ENCODE measurements around the gene GSTA3.
A peak's percentile ranks its signal among the peaks of the same experiment; 100 is the strongest.
"Not testable (repeated sequence)": the region's sequence is repeated elsewhere in the genome, so short reads cannot be mapped to it uniquely, and the experiment has no call there.

Gene GSTA3

DNA sequence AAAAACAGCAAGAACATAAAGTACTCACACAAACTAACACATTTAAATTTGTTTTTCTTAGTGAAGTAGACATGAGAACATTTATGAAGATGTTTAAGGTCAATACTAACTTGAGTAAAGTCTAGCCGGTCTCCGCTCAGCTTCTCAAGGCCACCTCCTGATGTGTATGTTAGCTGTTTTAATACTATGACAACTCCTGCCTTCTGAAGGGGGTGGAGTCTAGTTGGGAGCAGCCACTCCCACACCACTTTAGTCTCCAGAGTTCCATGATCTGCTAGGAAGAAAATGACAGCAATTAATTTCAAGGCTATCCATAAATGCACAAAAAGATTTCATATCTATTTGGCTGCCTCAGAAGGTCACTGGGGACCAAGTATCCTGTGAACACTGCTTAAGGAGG, at the start of gene GSTA3:
GSTA3 (minus strand) TSS at position 168 of the 400 bp plus-strand sequence. CDS start 3,864 bp downstream, outside the sequence.
- DNase-seq (ENCODE audit: low spot score) = no peak

DNA sequence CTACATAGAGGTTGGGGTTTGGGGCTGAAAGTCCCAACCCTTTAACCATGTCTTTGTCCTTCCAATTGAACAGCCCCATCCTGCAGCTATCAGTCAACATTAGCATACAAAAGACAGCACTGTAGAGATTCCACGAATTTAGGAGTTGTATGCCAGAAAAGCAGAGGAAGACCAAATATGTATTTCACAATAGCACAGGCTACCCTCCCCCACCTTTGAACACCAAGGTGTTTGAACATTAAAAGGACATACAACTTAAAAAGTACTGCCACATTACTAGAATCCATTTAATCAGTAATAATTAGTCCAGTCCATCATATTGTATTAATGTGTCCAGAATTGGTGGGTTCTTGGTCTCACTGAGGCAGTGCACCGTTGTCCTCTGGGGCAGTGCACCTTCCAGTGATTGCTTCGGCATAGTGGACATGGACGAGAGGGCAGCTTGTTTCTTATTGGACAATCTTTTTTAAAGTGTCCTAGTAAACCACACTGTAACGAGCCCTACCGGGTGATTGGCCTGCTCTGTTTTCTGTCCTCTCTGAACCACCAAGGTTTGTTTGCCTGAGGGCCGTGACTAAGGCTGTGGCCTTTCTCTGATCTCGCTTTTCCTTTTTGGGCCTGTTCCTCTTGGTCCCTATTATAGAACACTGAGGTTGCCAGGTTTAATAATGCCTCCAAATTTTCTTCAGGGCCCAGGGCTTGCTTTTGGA, 49.2 kb upstream of the GSTA3 start:
- no peak for DNase-seq (ENCODE audit: low spot score)

DNA sequence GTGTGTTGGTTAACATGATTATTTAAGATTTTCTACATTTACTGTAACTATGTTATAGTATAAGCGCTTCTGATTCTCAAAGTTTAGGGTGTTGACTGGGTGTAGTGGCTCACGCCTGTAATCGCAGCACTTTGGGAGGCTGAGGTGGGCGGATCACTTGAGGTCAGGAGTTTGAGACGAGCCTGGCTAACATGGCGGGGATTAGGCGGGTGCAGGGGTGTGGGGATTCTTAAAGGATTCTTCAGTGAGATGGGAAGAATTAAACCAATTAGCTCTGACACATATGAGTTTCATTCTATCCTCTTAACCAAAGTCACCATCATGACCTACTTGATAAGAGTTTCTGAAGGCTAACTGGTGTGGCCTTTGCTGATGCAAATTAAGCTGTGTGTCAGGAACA, 46.4 kb upstream of the GSTA3 start:
- DNase-seq (ENCODE audit: low spot score) = no peak

DNA sequence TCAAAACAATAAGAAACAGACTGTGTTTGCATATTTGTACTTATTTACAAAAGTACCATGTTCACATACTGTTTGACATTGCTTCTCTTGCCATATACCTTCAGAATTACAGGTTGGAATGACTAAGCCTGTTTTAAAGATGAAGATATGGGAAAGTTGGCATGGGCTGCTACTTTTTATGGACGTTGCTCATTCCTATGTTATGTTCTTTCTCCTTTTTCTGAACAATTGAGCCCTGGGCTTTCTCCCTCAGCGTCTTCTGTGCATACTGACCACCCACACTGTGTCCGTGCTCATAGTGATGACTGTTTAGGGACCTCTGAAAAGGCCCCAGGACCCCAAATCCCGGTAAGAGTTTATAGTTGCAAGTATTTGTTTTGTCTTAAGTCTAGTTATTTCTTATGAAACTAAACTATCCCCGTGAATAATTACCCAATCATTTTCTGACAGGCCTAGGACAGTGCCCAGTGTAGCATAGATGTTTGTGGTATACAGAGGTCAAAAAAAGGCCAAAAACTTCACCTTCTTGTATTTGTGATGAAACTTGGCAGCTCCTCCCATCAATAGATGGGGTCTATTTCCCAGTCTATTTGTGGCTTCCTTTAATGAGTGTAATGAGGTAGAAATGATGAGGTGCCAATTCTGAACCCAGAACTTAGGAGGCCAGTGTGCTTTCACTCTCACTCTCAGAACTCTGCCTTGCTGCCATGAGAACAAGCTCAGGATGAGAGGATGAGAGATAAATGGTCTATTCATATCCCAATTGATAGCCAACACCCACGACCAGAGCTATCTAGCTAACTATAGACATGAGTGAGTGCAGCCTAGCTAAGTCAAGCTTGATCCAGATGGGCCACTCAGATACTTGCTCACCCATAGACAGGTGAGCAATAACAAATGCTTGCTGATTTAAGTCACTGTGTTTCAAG, 44.7 kb upstream of the GSTA3 start:
- DNase-seq (ENCODE audit: low spot score) = no peak

DNA sequence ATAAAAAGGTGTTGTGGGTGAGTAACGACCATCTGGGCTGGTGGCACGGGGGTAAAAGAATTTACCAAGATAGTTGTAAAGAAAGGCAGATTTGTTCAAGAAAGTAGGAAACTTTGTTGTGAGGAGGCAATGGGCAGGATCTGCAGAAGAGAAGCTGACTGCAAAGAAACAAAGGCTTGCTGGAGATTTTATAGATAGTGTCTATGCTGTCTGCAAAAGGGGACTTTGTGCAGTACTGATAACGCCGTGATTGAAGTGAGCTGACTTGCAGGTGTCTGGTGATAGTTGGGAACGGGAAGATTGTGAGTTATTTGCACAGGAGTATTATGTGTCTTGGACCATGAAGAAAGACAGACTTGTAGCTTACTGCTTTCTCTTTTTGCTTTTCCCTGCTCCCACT, 36.8 kb upstream of the GSTA3 start:
- DNase-seq (ENCODE audit: low spot score) = no peak

DNA sequence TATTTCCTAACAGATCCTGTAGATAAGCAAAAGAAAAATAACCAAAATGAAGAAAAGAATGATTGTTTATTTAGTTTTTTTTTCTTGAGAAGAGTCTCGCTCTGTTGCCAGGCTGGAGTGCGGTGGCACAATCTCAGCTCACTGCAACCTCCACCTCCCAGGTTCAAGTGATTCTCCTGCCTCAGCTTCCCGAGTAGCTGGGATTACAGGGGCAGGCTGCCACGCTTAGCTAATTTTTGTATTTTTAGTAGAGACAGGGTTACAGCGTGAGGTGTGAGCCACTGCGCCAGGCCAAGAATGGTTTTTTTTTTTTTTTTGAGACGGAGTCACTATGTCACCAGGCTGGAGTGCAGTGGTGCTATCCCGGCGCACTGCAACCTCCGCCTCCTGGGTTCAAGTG, 33.3 kb upstream of the GSTA3 start:
- not testable (repeated sequence) for DNase-seq (ENCODE audit: low spot score)

DNA sequence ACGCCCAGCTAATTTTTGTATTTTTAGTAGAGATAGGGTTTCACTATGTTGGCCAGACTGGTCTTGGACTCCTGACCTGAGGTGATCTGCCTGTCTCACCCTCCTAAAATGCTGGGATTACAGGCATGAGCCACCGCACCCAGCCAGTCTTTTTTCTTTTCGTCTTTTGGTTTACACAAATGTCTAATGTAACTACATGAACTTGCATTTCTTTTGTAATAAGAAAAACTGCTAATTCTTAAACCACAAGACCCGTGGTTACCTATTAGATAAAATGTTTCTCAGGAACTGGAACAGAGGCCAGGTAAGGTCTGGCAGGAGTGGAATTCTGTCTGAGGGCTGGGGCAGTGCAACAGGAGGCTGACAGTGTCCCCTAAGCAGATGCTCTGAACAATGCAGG, 32.7 kb upstream of the GSTA3 start:
- no peak for DNase-seq (ENCODE audit: low spot score)

DNA sequence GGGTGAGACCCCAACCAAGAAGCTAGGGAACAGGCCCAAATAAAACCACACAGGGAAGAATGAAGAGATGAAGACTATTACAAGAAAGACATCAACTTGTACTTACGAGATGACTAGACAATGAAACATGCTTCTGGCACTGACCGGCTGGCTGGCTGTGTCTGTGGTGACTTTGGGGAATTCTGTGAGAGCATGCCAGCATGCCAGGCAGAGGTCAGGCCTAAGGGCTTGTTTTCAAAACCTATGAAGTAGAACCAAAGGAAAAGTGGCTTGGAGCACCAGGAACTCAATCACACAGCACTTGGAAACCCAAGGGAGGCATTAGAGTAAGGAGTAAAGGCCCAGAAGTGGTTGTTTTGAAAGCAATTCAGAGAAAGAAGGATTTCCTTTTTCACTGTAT, 28.4 kb upstream of the GSTA3 start:
- no peak for DNase-seq (ENCODE audit: low spot score)

DNA sequence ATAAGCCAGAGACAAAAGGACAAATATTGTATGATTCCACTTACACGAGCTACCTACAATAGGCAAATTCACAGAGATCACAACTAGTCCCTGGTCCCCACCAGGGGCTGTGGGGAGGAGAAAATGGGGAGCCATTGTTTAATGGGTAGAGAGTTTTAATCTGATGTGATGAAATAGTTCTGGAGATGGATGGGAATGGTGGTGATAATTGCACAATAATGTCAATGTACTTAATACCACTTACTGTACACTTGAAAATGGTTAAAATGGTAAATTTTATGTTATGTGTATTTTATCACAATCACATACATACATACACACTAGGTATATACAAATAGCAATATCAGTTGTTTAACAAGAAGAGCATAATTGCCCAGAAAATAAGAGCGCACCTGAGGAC, 24.3 kb upstream of the GSTA3 start:
- no peak for DNase-seq (ENCODE audit: low spot score)

DNA sequence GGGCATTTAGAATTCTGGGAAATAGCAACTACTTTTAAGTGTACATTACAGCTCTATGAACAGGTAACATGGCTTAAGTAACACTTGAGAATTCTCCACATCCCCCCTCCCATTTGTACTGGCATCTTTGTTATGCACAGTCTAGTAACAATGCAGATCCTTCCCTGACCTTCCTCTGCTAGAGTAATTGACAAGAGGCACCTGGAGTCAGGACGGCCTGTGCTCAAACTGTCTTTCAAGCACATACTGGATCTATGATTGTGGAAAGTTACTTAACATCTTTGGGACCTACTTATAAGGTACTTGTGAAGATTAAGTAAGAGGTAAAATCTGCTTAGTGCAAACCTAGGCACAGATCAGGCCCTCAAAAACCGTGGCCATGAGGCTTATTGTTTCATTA, 21.9 kb upstream of the GSTA3 start:
- no peak for DNase-seq (ENCODE audit: low spot score)

DNA sequence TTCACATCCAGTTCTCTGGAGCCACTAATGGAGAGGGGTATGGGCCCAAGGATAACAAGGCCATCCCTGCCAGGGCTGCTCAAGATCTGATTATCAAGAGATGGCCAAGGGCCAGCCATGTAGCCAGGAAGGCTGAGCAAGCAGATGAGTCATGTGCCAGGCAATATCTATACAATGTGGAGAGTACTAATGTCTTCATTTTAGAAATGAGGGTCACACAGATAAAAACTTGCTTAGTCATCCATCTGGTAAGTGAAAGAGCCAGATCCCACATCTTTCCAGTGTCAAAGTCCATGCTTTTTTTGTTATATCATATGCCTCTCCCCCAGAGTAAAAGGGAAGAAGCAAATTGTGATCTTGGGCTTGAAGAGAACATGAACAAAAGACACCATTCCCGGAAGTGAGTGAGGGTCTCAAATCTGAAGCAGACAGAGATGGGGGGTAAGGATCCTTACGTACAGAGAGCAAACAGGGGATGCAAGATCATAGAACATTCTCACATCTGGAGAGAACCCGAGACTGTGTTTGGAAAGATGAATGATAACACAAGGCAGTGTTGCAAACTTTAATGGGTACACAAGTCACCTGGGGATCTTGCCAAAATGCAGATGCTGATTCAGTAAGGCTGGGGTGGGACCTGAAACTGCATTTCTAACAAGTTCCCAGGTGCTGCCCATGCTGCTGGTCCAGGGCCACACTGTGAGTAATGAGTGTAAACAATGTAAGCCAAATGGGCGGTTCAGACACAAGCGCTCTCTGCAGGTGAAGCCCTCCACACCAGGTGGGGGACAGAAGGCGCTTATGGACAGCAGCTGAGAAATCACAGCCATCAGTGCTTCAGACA, 20.0 kb upstream of the GSTA3 start:
- peak; percentile 89 for DNase-seq (ENCODE audit: low spot score)

DNA sequence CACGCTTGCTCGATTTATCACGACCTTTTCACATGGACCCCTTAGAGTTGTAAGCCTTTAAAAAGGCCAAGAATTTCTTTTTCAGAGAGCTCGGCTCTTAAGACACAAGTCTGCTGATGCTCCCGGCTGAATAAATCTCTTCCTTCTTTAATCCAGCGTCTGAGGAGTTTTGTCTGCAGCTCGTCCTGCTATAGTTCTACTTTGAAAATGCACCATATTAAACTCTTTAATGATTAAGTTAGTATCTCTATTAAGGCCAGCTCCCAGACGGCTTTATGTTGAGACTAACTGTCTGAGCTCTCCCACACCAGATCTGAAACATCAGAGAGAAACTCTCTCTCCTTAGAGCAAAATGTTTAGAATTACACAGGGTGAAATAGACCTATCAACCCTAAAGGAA, 18.0 kb upstream of the GSTA3 start:
- no peak for DNase-seq (ENCODE audit: low spot score)

DNA sequence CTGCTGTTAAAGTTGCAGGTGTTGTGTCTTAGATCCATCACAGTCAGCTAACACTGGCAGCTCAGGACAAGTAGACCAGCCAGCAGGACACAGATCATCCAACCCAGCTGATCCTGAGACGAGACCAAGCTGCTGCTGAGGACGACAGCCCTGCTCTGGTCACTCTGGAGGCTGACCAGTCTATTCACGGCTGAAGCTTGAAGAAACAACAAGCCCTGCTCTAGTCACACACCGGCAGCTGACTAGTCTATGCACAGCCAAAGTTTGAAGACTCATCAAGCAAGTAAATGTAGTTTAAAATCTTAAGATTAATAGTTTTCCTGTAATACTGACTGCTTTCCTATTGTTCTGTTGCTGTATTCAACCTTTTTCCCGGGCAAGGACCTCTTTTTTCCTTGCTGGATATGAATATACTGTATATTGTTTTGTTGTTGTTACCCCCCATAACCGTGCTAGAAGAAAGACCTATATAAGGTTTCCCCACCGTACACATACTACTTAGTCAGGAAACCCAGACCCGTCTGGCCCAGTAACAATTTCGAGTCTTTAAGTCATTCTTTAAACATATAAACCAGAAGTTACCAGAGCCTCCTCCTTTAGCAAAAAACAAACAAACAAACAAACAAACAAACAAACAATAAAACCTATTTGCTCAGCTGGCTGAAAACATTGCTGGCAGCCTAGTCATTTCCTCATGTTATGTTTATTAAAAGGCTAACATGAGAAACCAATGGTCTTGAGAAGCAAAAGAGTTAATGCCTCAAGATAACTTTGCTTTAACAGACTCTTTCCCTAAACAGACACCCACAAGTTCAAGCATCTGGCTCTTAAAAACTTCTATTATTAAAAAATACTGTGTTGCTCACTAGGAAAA, 16.7 kb upstream of the GSTA3 start:
- DNase-seq (ENCODE audit: low spot score) = no peak

DNA sequence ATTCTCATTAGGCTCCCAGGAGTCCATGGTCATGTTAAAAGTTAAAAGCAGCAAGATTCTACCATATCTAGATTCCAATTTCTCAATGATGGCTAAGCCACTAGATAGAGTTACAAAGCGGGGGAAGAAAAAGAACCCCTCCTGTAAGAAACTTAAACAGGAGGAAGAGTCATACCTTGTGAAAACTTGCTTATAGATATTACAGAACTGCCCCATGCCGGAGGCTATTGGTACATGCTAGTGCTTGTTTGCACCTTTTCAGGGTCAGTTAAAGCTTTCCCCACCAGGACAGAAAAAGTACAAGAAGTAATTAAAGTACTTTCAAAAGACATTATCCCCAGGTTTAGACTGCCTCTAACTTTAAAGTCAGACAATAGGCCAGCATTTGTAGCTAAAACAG, 15.5 kb upstream of the GSTA3 start:
- no peak for DNase-seq (ENCODE audit: low spot score)

DNA sequence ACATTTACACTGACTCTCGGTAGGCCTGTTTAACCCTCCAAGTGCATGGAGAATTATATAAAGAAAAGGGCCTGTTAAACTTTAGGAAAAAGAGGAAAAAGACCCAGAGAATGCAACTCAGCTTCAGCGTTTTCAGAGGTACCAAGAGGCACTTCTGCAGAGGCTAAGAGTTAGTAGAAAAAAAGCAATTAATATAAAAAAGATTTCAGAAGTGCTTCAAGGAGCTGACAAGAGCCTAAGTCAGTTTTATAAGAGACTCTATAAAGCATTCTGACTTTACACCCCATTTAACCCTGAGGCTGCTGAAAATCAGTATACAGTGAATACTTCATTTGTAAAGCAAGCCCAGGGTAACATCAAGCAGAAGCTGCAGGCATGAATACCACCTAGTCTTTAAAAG, 14.2 kb upstream of the GSTA3 start:
- DNase-seq (ENCODE audit: low spot score) = not testable (repeated sequence)

DNA sequence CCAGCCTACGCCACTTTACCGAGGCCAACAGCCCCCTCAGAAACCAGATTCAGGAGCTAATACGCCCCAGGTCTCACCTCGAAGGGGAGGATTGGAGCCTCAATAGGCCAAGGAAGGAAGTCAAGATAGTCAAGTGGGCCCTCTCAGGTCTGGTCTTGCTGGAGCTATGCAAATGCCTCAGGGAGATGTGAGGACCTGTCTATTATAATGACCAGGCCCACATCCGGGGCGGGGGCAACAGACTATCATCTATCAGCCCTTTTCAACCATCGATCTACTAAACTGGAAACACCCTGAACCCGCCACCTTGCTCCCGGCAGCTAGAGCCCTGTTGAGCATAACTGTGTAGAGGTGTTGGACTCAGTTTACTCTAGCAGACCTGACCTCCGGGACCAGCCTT, 12.7 kb upstream of the GSTA3 start:
- DNase-seq (ENCODE audit: low spot score) = no peak

DNA sequence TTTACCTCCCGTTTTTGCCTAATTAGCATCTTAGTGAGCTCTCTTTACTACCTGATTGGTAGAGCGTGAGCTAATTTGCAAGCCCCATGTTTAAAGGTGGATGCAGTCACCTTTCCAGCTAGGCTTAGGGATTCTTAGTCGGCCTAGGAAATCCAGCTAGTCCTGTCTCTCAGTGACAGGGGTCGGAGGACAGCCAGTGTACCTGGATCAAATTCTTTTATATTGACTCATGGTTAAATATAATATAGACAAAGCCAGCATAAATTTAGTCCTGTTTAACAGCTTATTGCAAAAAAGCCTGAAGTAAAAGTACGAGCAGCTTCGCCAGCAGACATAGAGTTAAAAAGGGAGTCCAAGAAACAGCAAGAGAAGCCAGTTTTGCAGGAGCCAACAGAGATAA, 12.2 kb upstream of the GSTA3 start:
- DNase-seq (ENCODE audit: low spot score) = no peak

DNA sequence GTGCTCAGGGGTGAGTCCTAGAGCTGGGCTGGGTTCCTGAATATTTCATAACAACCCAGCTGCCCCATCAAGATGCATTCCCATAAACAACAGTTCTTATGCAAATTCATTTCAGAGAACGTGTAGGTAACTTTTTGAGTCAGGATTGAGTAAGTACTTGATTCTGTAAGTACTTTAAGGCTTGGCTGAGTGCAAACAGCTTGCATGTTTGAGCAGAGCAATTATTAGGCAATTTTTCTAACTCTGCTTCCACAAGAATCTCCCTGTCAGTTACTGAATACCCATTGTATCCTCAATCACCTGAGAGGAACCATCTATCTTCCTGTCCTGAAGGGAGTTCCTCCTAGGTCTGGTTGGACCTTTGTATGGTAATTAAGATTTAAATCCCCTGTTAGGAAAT, 10.0 kb upstream of the GSTA3 start:
- DNase-seq (ENCODE audit: low spot score) = not testable (repeated sequence)

DNA sequence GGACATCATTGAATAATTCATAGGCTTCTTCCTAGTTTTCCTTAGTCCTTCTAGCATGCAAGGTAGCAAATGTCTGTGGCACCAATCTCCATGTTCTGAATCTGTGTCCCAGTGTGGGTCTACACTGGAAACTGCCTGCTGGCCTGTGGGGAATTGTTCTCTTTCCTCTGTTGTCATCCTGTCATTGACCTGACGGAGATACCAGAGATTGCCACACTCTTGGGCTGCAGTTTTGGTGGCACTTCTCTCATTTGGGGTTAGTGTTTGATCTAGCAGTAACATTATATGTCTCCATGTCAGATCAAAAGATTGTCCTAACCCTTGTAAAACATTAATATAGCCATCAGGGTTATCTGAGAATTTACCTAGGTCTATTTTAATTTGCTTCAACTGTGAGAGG, 9.3 kb upstream of the GSTA3 start:
- not testable (repeated sequence) for DNase-seq (ENCODE audit: low spot score)

DNA sequence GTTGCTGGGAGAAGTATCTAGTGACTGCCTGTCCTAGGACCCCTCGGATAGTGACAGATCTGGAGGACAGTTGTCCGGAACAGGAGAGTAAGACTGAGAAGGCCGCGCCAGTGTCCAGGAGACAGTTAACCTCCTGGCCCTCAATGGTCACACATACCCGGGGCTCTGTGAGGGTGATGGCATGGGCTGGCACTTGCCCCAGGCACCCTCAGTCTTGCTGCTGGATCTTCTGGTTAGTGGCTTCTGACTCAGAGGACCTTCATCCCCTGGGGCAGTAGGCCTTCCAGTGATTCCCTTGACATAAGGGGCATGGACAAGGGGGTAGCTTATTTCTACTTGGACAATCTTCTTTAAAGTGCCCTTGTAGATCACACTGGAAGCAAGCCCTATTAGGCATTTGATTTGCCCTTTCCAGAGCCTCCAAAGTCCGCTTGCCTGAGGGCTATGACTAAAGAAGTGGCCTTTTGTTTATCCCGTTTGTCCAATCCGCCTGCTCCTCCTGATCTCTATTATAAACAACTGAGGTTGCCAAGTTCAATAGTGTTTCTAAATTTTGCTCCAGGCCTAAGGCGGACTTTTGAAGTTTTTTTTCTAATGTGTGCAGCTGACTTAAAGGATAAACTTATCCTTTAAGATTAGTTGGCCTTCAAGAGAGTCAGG, 8.7 kb upstream of the GSTA3 start:
- DNase-seq (ENCODE audit: low spot score) = peak; percentile 88

DNA sequence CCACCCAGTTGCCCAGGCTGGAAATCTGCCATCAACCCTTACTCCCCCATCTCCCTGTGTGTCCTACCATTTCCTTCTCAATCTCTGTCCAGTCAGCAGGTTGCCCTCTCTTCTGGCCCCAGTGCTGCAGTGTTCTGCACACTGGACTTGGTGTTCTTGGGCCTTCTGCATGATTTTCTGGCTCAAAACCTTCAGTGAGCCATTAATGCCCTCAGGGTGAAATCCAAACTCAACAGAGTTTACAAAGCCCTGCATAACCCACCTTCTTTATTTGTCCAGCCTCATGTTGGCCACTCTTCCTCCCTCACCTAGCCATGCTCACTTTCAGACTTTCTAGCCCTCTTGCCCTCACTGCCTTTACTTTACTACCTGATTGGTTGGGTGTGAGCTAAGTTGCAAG, 5.0 kb upstream of the GSTA3 start:
- DNase-seq (ENCODE audit: low spot score) = no peak

All from LoVo (cell line).